ENCODE measurements around the gene GULP1. TPM values are rescaled to one million over a fixed set of nuclear protein-coding genes. Genes with fewer than 3 reads are reported as not detected.

GULP1 gene
- total RNA-seq, 4 donors from 2014 or later: 13.4 to 20.0 (median 17.3) TPM

DNA sequence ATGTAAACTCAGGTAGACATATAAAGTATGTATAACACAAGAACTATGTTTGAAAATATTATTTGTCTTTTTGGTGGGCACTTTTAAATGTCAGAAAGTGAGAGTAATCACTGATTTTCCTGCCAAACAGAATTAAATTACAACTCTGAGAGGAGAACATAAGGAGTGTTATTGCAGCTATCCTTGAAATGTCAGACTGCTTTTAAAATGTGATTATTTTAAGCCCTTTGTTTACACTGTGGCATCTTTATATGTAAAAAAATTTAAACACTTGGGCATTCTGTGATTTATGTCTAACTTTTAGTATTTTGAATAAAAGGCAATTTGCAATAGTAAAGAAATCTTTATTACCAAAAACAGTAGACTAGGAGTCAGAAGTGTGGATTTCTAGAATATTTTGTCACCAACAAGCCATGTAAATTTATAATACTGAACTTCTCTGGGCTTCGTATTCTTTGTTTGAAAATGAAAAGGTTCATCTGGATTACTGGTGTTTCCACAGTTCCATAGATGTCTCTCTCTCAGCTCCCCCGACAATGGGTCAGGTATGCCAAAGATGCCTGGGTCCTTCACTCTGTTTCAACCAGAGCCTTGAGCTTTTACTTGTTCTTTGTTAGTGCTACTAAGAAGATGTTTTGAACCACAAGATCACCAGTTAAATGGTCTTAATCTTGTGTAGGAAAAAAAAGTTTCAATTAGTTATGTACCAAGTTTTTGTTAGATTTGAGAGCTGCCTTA is 38.8 kb downstream of the GULP1 start:
- no peak overlapping the region for H3K4me3 ChIP-seq (ENCODE audit: low read depth, poor library complexity, severe bottlenecking)
- TF ChIP-seq, protein P1, sequence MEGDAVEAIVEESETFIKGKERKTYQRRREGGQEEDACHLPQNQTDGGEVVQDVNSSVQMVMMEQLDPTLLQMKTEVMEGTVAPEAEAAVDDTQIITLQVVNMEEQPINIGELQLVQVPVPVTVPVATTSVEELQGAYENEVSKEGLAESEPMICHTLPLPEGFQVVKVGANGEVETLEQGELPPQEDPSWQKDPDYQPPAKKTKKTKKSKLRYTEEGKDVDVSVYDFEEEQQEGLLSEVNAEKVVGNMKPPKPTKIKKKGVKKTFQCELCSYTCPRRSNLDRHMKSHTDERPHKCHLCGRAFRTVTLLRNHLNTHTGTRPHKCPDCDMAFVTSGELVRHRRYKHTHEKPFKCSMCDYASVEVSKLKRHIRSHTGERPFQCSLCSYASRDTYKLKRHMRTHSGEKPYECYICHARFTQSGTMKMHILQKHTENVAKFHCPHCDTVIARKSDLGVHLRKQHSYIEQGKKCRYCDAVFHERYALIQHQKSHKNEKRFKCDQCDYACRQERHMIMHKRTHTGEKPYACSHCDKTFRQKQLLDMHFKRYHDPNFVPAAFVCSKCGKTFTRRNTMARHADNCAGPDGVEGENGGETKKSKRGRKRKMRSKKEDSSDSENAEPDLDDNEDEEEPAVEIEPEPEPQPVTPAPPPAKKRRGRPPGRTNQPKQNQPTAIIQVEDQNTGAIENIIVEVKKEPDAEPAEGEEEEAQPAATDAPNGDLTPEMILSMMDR (IDR thresholded peaks at IDR 0.05): no peak
- TF ChIP-seq POLR2A (IDR thresholded peaks at IDR 0.05): no peak
- DNase-seq (ENCODE audit: low spot score in 2 of 2): no peak
- intact Hi-C loops (cut with DNase I; ENCODE audit: low total_unique reads): no loop called here
- 97% methylated on average over 2 of the region's 2 CpGs for WGBS, 2 donors

DNA sequence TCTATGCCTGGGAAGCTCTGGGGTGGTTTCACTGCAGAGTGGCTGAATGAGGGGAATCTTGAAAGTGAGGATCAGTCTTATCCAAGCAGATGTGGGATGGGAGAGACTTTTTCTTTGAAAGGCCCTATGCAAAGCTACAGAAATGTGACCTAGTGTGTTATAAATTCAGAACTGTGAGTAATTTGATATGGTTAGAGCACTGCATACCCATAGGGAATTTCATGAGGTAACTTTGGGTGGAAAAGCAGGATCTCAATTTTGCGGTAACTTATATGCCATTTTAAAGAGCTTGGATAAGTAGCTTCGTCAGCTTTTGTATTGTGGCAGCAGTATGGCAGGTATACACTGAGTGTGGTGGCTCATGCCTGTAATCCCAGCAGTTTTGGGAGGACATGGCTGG is 40.9 kb downstream of the GULP1 start:
- WGBS, 2 donors: 86 to 89% methylated on average over 2 of the region's 2 CpGs
- intact Hi-C loops (cut with DNase I; ENCODE audit: low total_unique reads): no loop called here
- DNase-seq (ENCODE audit: low spot score in 2 of 2): no peak
- H3K4me3 ChIP-seq (ENCODE audit: low read depth, poor library complexity, severe bottlenecking): no peak overlapping the region
- TF ChIP-seq POLR2A (IDR thresholded peaks at IDR 0.05): no peak
- TF ChIP-seq, protein P1 (IDR thresholded peaks at IDR 0.05): no peak

DNA sequence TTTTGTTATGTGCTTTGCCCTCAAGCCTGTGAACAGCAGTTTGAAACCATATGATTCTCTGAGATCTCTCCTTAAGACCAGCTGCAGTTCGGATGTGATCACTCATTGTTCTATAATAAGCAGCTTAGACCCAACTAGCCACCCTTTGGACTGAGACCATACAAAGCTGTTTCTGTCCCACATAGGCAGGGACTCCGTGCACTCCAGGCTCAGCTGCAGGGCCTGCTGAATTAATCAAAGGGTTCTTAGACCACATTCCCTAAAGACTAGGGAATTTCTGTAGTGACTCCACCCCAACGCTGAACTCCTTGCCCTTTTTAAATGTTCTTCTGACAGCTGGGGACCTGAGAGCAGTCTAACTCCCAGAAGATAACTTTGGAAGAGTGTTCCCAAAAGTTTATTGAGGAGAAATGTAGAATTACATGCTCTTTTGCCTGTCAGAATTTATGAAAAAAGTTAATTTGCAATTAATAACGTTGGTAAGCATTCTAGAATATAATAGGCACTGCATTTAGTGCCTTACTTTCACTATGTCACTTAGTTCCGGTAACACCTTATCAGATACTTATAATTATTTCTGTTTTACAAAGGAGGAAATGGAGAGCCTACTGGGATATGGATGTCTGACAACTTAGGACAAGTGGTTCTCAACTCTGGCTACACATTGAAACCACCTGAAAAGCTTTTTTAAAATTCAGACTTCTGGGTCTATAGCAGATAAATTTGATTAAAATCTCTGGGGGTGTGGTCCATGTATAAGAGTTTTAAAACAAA is 42.3 kb downstream of the GULP1 start:
- no peak overlapping the region for H3K4me3 ChIP-seq (ENCODE audit: low read depth, poor library complexity, severe bottlenecking)
- DNase-seq (ENCODE audit: low spot score in 2 of 2): no peak
- intact Hi-C loops (cut with DNase I; ENCODE audit: low total_unique reads): no loop called here
- TF ChIP-seq, protein P1 (IDR thresholded peaks at IDR 0.05): no peak
- TF ChIP-seq POLR2A (IDR thresholded peaks at IDR 0.05): no peak
- 23% methylated on average over 5 of the region's 5 CpGs for WGBS, 2 donors

DNA sequence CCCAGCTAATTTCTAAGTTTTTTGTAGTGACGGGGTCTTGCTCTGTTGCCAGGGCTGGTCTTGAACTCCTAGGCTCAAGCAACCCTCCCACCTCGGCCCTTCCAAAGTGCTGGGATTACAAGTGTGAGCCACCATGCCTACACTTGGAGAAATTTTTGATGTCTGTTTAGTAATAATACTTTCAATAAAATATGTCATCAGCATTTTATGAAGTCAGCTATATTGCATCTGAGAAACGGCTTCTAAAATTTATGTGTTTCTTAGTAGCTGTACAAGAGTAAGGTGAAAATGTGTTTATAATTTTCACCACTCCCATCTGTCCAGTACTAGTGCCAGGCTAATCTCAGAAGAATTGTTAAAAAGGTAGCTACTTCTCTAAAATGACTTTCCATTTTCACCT is 46.8 kb downstream of the GULP1 start:
- intact Hi-C loops (cut with DNase I; ENCODE audit: low total_unique reads): no loop called here
- no peak for DNase-seq (ENCODE audit: low spot score in 2 of 2)
- TF ChIP-seq POLR2A (IDR thresholded peaks at IDR 0.05): no peak
- TF ChIP-seq, protein P1 (IDR thresholded peaks at IDR 0.05): no peak
- WGBS, 2 donors: 79 to 95% methylated on average over 3 of the region's 3 CpGs
- no peak overlapping the region for H3K4me3 ChIP-seq (ENCODE audit: low read depth, poor library complexity, severe bottlenecking)

DNA sequence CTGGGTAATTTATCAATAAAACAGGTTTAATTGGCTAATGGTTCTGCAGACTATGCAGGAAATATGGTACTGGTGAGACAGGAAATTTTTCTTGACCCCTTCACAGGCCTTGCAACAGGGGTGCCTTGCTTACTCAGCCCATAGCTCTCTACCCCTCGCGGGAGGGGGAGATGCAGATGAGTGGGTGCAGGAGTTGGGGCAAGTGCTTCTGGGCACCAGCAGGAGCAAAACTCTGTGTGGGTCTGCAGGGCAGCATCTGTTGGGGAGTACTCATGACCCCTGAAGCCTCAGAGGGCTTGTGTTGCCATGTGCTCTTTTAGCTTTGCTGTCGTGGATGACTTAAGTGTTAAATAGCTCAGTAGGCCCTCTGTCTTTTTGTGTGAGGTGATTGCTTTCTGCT is 48.6 kb downstream of the GULP1 start:
- no peak overlapping the region for H3K4me3 ChIP-seq (ENCODE audit: low read depth, poor library complexity, severe bottlenecking)
- TF ChIP-seq, protein P1 (IDR thresholded peaks at IDR 0.05): no peak
- no peak for TF ChIP-seq POLR2A (IDR thresholded peaks at IDR 0.05)
- 89 to 91% methylated on average over 3 of the region's 3 CpGs for WGBS, 2 donors
- DNase-seq (ENCODE audit: low spot score in 2 of 2): no peak
- intact Hi-C loops (cut with DNase I; ENCODE audit: low total_unique reads): no loop called here
